Smooth muscle cell (in vitro differentiated cells): ENCODE measurements around the gene RAB31. TPM values are rescaled to one million over a fixed set of nuclear protein-coding genes. Genes with fewer than 3 reads are reported as not detected.

ENCODE experiments used
- DNase-seq: peaks from one replicate; lab custom pipeline; 2025; ENCODE audit not compliant: unreplicated experiment; lab: John Stamatoyannopoulos, UW
- H2AFZ ChIP-seq: fragments of 200-600 bp; sonication (generic); 2 replicates; pipeline ENCODE4 v1.6.0; 2016; ENCODE audit warnings: antibody characterized with exemption, low read depth, mild to moderate bottlenecking
- H3F3A ChIP-seq: fragments of 200-600 bp; sonication (generic); 2 replicates; pipeline ENCODE4 v1.6.0; 2017; ENCODE audit warnings: antibody characterized with exemption, low read depth
- H3K27ac ChIP-seq: fragments of 200-600 bp; sonication (generic); 2 replicates; pipeline ENCODE4 v1.5.1; 2016; ENCODE audit warnings: low read depth, mild to moderate bottlenecking
- H3K27me3 ChIP-seq: fragments of 200-600 bp; sonication (generic); 2 replicates; pipeline ENCODE4 v1.6.1; 2016; ENCODE audit warnings: low read depth, mild to moderate bottlenecking
- H3K36me3 ChIP-seq: fragments of 200-600 bp; sonication (generic); 2 replicates; pipeline ENCODE4 v1.5.1; 2016; ENCODE audit warnings: low read depth
- H3K4me1 ChIP-seq: fragments of 200-600 bp; sonication (generic); 2 replicates; pipeline ENCODE4 v1.5.1; 2016; ENCODE audit warnings: low read depth
- H3K4me2 ChIP-seq: fragments of 200-600 bp; sonication (generic); 2 replicates; pipeline ENCODE4 v1.6.0; 2016; ENCODE audit warnings: mild to moderate bottlenecking
- H3K4me3 ChIP-seq: fragments of 200-600 bp; sonication (generic); 2 replicates; pipeline ENCODE4 v1.5.1; 2016; ENCODE audit warnings: mild to moderate bottlenecking
- H3K79me2 ChIP-seq: fragments of 200-600 bp; sonication (generic); 2 replicates; pipeline ENCODE4 v1.6.0; 2016; ENCODE audit warnings: low read depth, mild to moderate bottlenecking
- H3K9ac ChIP-seq: fragments of 200-600 bp; sonication (generic); 2 replicates; pipeline ENCODE4 v1.6.0; 2016; ENCODE audit warnings: low read depth
- H3K9me3 ChIP-seq: fragments of 200-600 bp; sonication (generic); replicated peaks from 2 replicates; pipeline ENCODE4 v1.5.1; 2016; ENCODE audit warnings: low read depth
- H4K20me1 ChIP-seq: fragments of 200-600 bp; sonication (generic); 2 replicates; pipeline ENCODE4 v1.6.0; 2016; ENCODE audit warnings: low read depth
- WGBS: methylation state at CpG from one replicate; pipeline ENCODE4 v1.1.7; 2016; ENCODE audit warnings: low lambda C conversion rate; 5-methylcytosine and 5-hydroxymethylcytosine counted together
- polyA plus RNA-seq: library from polyadenylated mRNA; unstranded; fragments of >200 nt; fragmentation: Nextera tagmentation; extraction: Ambion mirVana; gene quantifications from 2 replicates; pipeline ENCODE4 v1.2.1, GENCODE V29; 2016
- total RNA-seq: library from RNA; depleted of rRNA; stranded (reverse); fragments of >200 nt; gene quantifications from 2 replicates; pipeline ENCODE4 v1.2.3, GENCODE V29; 2014
- TF ChIP-seq, protein P1 (sequence below): fragments of 200-600 bp; sonication (generic); IDR thresholded peaks from 2 replicates; pipeline ENCODE4 v1.5.1; 2017; ENCODE audit warnings: borderline replicate concordance, mild to moderate bottlenecking, antibody characterized with exemption; ENCODE audit not compliant: insufficient read depth, poor library complexity, severe bottlenecking

Gene RAB31
- total and polyA plus RNA-seq, 2 experiments from 2014 or later = 116 to 414 TPM

DNA sequence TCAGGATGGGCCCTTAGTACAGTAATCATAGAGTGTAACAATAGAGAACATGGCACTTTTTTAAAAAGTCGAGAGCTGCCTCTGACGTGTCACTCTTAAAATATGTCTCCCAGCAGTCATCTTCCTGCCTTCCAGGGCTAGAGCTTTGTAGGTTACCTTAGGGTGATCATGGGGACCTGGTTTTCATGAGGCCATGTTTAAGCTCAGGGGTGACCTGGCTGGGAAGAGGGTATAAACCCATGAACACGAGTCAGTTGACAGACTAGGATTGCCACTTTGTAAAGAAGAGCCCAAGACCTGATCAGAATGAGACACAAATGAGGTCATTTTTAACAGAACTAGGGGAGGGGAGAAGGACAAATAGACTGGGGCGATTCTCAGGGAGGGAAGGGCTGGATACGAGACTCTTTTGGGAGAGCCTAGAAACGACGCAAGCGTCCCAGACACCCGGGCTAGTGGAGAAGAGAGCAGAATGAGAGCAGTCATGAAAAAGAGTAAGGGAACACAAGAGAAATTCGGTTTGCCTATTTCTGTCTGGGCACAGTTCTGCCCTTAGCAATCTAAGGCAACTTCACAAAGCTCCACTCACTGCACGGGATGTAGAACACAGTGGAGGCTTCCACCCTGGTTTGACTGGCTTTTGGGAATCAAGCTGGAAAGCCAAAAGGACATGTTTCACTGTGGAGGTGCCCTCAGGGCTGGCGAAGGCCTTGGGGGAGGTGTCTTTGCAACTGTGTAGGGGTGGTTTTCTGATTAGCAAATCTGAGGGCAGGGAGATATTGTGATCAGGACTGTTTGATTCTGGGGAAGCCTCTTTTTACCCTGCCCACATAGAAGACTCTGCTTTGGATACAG lies 1.8 kb upstream of the RAB31 start:
- peak overlapping the region; percentile 91 for H3K27ac ChIP-seq
- H3K27me3 ChIP-seq = no peaks in the 10 kb centered on the region
- H3K4me3 ChIP-seq = no peak overlapping the region
- peaks cover 25% of the 10 kb centered on the region for H4K20me1 ChIP-seq
- H3K4me1 ChIP-seq = peaks cover 24% of the 10 kb centered on the region
- no peaks in the 10 kb centered on the region for H3K9me3 ChIP-seq
- H3K79me2 ChIP-seq = peaks cover 31% of the 10 kb centered on the region
- peak overlapping the region; percentile 44 for H2AFZ ChIP-seq
- H3K4me2 ChIP-seq = peak overlapping the region; percentile 92
- TF ChIP-seq, protein P1, sequence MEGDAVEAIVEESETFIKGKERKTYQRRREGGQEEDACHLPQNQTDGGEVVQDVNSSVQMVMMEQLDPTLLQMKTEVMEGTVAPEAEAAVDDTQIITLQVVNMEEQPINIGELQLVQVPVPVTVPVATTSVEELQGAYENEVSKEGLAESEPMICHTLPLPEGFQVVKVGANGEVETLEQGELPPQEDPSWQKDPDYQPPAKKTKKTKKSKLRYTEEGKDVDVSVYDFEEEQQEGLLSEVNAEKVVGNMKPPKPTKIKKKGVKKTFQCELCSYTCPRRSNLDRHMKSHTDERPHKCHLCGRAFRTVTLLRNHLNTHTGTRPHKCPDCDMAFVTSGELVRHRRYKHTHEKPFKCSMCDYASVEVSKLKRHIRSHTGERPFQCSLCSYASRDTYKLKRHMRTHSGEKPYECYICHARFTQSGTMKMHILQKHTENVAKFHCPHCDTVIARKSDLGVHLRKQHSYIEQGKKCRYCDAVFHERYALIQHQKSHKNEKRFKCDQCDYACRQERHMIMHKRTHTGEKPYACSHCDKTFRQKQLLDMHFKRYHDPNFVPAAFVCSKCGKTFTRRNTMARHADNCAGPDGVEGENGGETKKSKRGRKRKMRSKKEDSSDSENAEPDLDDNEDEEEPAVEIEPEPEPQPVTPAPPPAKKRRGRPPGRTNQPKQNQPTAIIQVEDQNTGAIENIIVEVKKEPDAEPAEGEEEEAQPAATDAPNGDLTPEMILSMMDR = no peak
- peaks cover 11% of the 10 kb centered on the region for H3F3A ChIP-seq
- H3K9ac ChIP-seq = peak overlapping the region; percentile 35
- DNase-seq = no peak
- H3K36me3 ChIP-seq = no peaks in the 10 kb centered on the region
- 64% methylated on average over 12 of the region's 12 CpGs for WGBS

DNA sequence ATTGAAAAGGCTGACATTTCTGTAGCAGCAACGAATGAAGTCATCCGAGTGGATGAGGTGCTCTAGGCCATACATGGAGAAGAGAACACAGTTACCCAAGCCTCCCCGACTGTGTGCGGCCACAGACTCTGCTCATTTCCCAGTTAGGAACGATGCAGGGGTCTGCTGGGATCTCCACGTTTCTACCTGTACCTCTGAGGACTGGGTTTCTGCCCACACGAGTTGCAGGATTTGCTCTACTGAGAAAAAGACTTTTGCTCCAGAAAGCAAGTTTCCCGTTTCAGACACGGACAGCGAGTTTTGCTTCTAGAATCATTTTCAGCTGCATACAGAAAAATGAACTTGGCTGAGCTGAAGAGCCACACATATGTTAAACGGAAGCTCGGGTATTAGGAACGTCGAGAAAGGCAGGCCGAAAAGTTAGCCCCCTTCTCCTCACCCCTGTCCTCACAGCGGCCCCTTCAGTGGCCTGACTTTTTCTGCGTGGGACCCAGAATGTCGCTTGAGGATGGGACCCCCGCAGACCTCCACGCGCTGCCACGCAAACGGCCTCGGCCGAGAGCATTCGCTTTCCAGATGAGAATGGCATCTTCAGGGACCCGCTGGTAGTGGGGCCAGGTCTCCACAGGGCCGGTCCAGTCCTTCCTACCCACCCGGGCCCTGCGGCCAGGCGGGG lies 582 bp upstream of the RAB31 start:
- Histone ChIP-seq H3K4me3 (peak overlapping the region; percentile 89), H3K4me2 (peak overlapping the region; percentile 92), H3K36me3 (no peaks in the 10 kb centered on the region), H3F3A (peaks cover 11% of the 10 kb centered on the region), H3K9ac (peak overlapping the region; percentile 63), H3K79me2 (peaks cover 43% of the 10 kb centered on the region), H3K4me1 (peaks cover 24% of the 10 kb centered on the region), H3K27ac (peak overlapping the region; percentile 91), H4K20me1 (peaks cover 37% of the 10 kb centered on the region), H3K9me3 (no peaks in the 10 kb centered on the region), H2AFZ (peak overlapping the region; percentile 64), H3K27me3 (no peaks in the 10 kb centered on the region)
- TF ChIP-seq, protein P1 = no peak
- WGBS = 8% methylated on average over 31 of the region's 31 CpGs
- DNase-seq = no peak

DNA sequence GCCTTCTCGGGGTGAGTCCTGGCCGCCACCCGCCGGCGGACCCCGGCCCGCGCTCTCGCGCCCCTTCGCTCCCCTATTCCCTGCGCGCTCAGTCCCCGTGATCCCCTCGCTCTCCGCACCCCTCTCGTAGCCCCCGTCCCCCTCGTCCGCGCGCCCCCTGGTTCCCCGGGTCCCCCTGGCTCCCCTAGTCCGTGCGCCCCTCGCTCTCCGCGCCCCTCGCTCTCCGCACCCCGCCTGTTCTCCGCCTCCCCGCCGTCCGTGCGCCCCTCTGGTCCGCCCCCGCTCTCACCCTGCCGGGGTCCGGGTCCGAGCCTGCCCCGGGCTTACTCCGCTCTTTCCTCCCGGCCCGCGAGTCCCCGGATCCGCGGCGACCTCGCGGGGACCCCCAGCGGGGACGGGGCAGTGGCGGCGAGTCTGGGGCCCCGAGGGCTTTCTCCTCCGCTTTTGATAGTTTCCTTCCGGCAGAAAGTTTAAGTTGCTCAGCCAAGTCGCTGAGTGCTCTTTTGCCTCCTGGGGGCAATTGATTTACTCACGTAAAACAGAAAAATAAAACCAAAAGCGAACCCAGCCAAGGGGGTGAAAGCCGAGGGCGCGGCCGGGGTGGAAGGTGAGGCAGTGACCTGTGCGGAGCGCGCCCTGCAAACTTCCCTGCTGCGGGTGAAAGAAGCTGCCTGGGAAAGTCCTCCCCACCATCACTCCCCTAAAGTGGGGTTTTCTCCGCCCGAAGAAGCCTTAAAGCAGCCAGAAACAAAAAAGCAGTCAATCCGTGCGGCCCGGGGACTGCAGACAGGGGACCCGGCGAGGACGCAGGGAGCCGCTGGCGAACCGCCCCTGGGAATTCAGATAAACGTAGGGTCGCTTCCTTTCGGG lies 568 bp downstream of the RAB31 start:
- TF ChIP-seq, protein P1 = no peak
- H3K36me3 ChIP-seq = no peaks in the 10 kb centered on the region
- peak overlapping the region; percentile 92 for H3K4me2 ChIP-seq
- 2% methylated on average over 47 of the region's 84 CpGs for WGBS
- H3F3A ChIP-seq = peaks cover 19% of the 10 kb centered on the region
- H3K4me1 ChIP-seq = peaks cover 28% of the 10 kb centered on the region
- H3K4me3 ChIP-seq = peak overlapping the region; percentile 89
- no peak overlapping the region for H2AFZ ChIP-seq
- H3K9me3 ChIP-seq = no peaks in the 10 kb centered on the region
- H3K79me2 ChIP-seq = peaks cover 54% of the 10 kb centered on the region
- peak overlapping the region; percentile 90 for H3K9ac ChIP-seq
- H3K27ac ChIP-seq = peak overlapping the region; percentile 87
- peaks cover 48% of the 10 kb centered on the region for H4K20me1 ChIP-seq
- H3K27me3 ChIP-seq = no peaks in the 10 kb centered on the region
- no peak for DNase-seq
